OCI-M1 (cell line): Measurements from ENCODE around the gene PLCB1.
"Not testable (repeated sequence)": the region's sequence is repeated elsewhere in the genome, so short reads cannot be mapped to it uniquely, and the experiment has no call there.

Experiments
- DNase-seq: peaks from one replicate; lab custom pipeline; 2025; lab: John Stamatoyannopoulos, UW

Gene PLCB1

DNA sequence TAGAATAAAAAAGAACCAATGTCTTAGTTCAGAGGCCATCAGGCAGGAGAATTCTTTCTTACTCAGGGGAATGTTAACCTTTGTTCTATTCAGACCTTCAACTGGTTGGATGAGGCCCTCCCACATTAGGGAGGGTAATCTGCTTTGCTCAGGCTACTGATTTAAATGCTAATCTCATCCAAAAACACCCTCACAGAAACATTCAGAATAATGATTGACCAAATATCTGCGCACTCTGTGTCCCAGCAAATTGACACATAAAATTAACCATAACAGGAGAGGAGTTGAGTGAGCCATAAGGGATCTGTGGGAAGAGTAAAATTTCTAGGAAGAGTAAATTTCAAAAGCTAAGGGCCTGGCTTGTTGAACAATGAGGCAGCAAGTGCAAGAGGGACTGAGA lies 702.8 kb downstream of the PLCB1 start:
- DNase-seq = no peak

DNA sequence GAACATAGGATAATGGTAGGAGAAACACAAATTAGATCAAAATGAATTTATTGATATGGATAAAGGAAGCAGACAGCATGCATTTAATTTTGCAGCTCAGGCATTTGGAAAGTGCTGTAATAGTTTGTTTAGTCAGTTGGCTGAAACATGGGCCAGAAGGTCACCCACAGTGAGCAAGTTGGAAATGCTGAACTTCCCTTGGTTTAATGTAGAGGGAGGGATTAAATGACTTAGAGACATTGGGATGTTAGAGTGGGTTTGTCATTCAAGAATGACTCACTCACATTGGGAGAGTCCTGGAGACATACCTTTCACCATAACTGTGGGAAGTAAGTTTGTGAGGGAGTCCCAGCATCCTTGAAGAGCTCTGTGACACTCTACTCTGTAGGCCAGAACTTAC lies 705.3 kb downstream of the PLCB1 start:
- no peak for DNase-seq

GRCh38 chr20:8842525-8842924 lies 710.5 kb downstream of the PLCB1 start:
- peak; percentile 81 for DNase-seq

DNA sequence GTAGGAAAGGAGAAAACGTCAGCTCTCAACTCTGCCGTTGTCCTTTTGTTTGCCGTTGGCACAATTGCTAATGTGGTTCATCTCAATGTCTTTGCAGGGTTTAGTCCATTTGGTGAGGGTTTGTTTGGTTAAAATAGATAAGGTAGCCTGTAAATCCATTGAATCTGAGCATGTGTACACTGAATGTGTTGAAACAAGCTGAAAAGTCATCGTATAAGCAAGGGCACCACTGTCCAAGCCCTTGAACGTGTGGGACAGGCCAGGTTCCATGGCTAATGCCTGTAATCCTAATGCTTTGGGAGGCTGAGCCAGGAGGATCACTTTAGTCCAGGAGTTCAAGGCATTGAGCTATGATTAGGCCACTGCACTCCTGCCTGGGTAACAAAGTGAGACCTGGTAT lies 712.1 kb downstream of the PLCB1 start:
- no peak for DNase-seq

DNA sequence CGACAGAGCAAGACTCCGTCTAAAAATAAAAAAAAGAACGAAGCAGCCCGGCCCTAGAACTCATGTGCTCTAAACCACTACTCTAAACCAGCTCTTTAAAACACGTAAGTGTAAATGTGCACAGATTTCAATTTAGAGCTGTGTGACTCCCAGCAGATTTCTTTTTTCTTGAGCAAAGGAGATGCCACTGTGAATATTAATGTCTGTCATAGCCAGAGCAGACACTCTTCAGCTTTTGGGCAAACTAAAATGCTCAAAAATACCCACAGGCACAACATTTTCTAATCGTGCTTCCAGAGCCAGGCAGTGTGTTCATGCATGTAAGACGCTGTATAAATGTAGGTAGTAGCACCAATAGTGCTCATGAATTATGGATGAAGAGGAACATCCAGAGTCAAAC lies 717.9 kb downstream of the PLCB1 start:
- DNase-seq = no peak

DNA sequence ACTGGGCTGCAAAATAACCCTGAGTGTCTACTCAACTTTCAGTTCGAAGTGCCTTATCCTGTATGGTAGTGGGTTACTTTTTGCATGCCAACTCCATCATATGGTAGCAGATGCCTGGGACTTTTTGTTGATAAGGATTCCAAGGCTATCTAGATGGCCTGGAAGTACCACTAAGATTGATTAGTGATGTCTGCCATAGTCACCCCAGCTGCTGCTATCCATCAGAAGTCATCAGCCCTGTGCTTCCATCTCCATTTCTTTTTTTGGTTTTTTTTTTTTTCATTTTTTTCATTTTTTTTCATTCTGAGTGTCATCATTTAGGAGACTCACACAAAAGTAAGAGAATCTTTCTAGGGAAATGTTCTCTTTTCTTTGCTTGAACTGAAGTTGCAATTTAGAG lies 719.4 kb downstream of the PLCB1 start:
- DNase-seq = no peak

- not testable (repeated sequence) for DNase-seq
These were observed 719.9 kb downstream of the PLCB1 start for GRCh38 chr20:8851919-8852318.

- not testable (repeated sequence) for DNase-seq
These were observed 721.1 kb downstream of the PLCB1 start for GRCh38 chr20:8853211-8853610.

GRCh38 chr20:8853805-8854338 lies 721.8 kb downstream of the PLCB1 start:
- peak; percentile 89 for DNase-seq

DNA sequence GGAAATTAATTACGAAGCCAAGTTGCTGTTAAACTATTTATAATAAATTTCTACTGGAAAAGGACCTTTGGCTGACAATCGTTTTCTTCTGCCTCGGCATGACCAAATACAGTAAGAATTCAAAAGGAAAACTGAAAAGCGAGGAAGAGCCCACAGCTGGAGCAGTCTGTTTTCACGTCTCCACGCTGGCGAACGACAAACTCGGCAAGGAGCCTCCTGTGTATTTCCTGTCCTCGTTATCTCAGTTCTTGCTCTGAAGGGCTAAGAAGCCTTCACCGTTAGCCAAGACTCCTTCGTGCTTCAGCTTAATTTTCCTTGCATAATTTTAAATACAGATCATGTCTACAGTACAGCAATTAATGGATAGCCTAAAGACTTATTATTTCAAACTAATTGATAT lies 722.5 kb downstream of the PLCB1 start:
- peak; percentile 13 for DNase-seq

GRCh38 chr20:8855315-8855714 lies 723.2 kb downstream of the PLCB1 start:
- DNase-seq = no peak

DNA sequence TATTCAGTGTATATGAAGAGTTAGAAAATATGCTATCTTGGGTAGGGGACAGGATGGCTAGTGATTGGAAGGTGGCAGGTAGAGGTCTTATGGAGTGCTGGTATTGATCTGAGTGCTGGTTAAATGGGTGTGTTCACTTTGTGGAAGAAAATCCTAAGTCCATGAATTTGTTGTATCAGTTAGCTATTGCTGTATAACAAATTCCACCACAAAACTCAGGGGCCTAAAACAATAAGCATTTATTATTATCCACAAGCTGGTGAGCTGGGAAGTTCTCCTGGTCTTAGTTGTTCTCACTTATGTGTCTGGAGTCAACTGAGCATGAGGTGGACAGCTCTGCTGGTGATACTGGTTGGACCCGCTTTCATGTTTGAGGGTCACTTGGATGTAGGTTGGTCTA lies 724.6 kb downstream of the PLCB1 start:
- DNase-seq = no peak

- no peak for DNase-seq
These were observed 726.2 kb downstream of the PLCB1 start for GRCh38 chr20:8858181-8858787.

- no peak for DNase-seq
These were observed 728.0 kb downstream of the PLCB1 start for GRCh38 chr20:8860011-8860495.

DNA sequence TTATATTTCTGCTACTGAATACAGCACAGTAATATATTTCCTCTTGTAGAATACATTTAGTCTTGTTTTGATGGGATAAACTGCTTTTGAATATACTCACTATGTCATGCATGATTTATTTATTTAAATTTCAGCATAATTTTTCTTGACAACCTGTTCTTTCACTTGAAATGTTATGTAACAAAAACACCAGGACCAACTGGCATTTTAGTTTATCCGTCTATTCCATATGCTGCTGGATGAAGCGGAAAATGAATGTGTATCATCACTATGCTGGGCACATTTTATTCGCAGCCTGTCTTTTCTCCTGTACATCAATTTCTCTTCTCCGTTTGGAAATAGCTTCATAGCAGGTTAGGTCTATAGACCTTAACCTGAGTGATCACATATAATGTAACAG lies 730.0 kb downstream of the PLCB1 start:
- no peak for DNase-seq

- DNase-seq = no peak
These were observed 733.6 kb downstream of the PLCB1 start for GRCh38 chr20:8865636-8866035.

GRCh38 chr20:8867038-8867740 lies 735.1 kb downstream of the PLCB1 start:
- no peak for DNase-seq

DNA sequence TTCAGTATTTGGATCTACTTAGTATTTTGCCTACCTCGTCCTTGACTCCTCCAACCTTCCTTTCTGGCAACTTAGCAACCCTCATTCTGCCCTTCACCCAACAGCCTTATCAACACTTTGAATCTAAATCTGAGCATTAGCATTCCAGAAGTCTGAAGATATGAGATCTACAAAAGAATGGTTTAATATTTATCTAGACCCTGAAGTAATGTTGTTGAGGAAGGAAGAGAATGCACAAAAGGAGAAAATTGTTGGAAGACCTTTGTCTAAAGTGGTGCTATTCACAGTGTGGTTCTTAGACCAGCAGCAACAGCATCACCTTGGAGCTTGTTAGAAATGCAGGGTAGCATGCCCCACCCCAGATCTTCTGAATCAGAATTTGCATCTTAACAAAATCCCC lies 738.6 kb downstream of the PLCB1 start:
- no peak for DNase-seq

GRCh38 chr20:8874437-8874836 lies 742.4 kb downstream of the PLCB1 start:
- DNase-seq = peak; percentile 30

- no peak for DNase-seq
These were observed 743.5 kb downstream of the PLCB1 start for GRCh38 chr20:8875586-8875985.

- DNase-seq = no peak
These were observed 744.3 kb downstream of the PLCB1 start for GRCh38 chr20:8876366-8876765.

- DNase-seq = no peak
These were observed 745.2 kb downstream of the PLCB1 start for GRCh38 chr20:8877294-8877693.

DNA sequence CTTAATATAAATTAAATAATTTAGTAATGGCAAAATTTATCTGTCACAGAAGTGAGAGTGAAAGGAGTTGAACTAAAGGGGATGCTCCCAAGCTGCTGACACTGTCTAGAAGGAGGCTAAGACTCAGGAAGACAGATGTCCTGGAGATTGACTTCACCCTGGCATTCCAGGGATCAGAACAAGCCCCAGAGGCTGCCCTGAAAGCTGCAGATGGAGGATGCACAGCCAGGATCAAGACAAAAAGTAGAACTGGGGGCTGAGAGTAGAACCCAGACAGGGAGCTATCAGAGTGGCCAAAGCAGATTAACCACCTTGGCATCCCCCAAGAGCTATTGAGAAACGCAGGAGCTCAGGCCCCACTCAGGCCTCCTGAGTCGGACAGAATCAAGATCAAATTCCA lies 747.6 kb downstream of the PLCB1 start:
- no peak for DNase-seq
